IMR-90 (cell line): ENCODE results near the gene ABLIM3. TPM values are rescaled to one million over a fixed set of nuclear protein-coding genes. Genes with fewer than 3 reads are reported as not detected.
A peak's percentile ranks its signal among the peaks of the same experiment; 100 is the strongest.

Experiments used
- ATAC-seq: fragments of 200-7000 bp; cut with Tn5 transposase; 2 replicates; pipeline ENCODE4 v1.9.1; 2020; ENCODE audit warnings: low read depth, mild to moderate bottlenecking, moderate library complexity
- BruUV-seq: library from RNA; stranded (reverse); fragments of 400-500 nt; replicated peaks from 2 replicates; lab custom pipeline; 2021; lab: Mats Ljungman, UMichigan
- CTCF ChIA-PET: fragments of 300-600 bp; formaldehyde crosslinking; extraction: SDS; loops from one replicate; lab custom pipeline; 2021; ENCODE audit warnings: antibody characterized with exemption; lab: Yijun Ruan, JAX
- POLR2A ChIA-PET: fragments of 300-600 bp; sonication (Branson Sonifier 250); formaldehyde crosslinking; loops from one replicate; lab custom pipeline; 2022; ENCODE audit warnings: antibody characterized with exemption; ENCODE audit not compliant: unreplicated experiment; lab: Charles Lee
- DNase-seq: peaks from one replicate; pipeline ENCODE4 v3.0.0; 2013
- H2AFZ ChIP-seq: replicated peaks from 2 replicates; pipeline ENCODE3; 2013; ENCODE audit warnings: low read length, mild to moderate bottlenecking; ENCODE audit not compliant: poor library complexity
- H2AK5ac ChIP-seq: 2 replicates; pipeline ENCODE4 v1.6.1; 2013; ENCODE audit warnings: low read depth, low read length, inconsistent platforms
- H2AK9ac ChIP-seq: replicated peaks from 2 replicates; pipeline ENCODE3; 2013; ENCODE audit warnings: mild to moderate bottlenecking, low read depth, low read length, moderate library complexity; ENCODE audit not compliant: poor library complexity
- H2BK120ac ChIP-seq: 2 replicates; pipeline ENCODE4 v1.6.1; 2013; ENCODE audit warnings: low read depth, low read length, inconsistent platforms
- H2BK15ac ChIP-seq: 3 replicates; pipeline ENCODE4 v1.6.1; 2013; ENCODE audit warnings: low read depth, low read length, inconsistent platforms
- H2BK20ac ChIP-seq: 2 replicates; pipeline ENCODE4 v1.6.1; 2013; ENCODE audit warnings: low read depth, mild to moderate bottlenecking, inconsistent platforms, low read length, moderate library complexity
- H2BK5ac ChIP-seq: 2 replicates; pipeline ENCODE4 v1.6.1; 2013; ENCODE audit warnings: mild to moderate bottlenecking, low read depth, low read length, inconsistent platforms; ENCODE audit not compliant: poor library complexity, severe bottlenecking
- H3K14ac ChIP-seq: replicated peaks from 2 replicates; pipeline ENCODE4 v1.6.1; 2013; ENCODE audit warnings: low read depth, low read length, inconsistent platforms
- H3K18ac ChIP-seq: 2 replicates; pipeline ENCODE4 v1.6.1; 2013; ENCODE audit warnings: low read depth, low read length, control low read depth
- H3K23ac ChIP-seq: 2 replicates; pipeline ENCODE4 v1.6.1; 2013; ENCODE audit warnings: low read depth, low read length, inconsistent platforms
- H3K27ac ChIP-seq: 2 replicates; pipeline ENCODE4 v1.5.1; 2013; ENCODE audit warnings: mild to moderate bottlenecking, control low read depth, low read length; ENCODE audit not compliant: insufficient read depth
- H3K27me3 ChIP-seq: 2 replicates; pipeline ENCODE4 v1.6.1; 2013; ENCODE audit warnings: low read length; ENCODE audit not compliant: control insufficient read depth, insufficient read depth
- H3K36me3 ChIP-seq: 2 replicates; pipeline ENCODE4 v1.6.1; 2013; ENCODE audit warnings: low read length, mixed read lengths; ENCODE audit not compliant: control insufficient read depth, insufficient read depth
- H3K4ac ChIP-seq: 2 replicates; pipeline ENCODE4 v1.6.1; 2013; ENCODE audit warnings: low read depth, low read length, inconsistent platforms
- H3K4me1 ChIP-seq: 2 replicates; pipeline ENCODE4 v1.6.1; 2013; ENCODE audit warnings: low read length, mixed read lengths; ENCODE audit not compliant: control insufficient read depth, insufficient read depth
- H3K4me2 ChIP-seq: 2 replicates; pipeline ENCODE4 v1.6.1; 2013; ENCODE audit warnings: low read depth, mild to moderate bottlenecking, control low read depth, low read length, moderate library complexity
- H3K4me3 ChIP-seq: 2 replicates; pipeline ENCODE4 v1.5.1; 2013; ENCODE audit warnings: low read depth, mild to moderate bottlenecking, control low read depth, low read length, moderate library complexity; ENCODE audit not compliant: insufficient read depth
- H3K56ac ChIP-seq: 2 replicates; pipeline ENCODE4 v1.6.1; 2013; ENCODE audit warnings: low read length, inconsistent platforms; ENCODE audit not compliant: insufficient read depth; ENCODE audit errors: extremely low read depth
- H3K79me1 ChIP-seq, 2 experiments: 2 replicates each; pipeline ENCODE4 v1.6.1; 2013; ENCODE audit warnings: low read length in 2 of 2, inconsistent platforms in 1 of 2, low read depth in 1 of 2
- H3K9ac ChIP-seq: 2 replicates; pipeline ENCODE4 v1.6.1; 2013; ENCODE audit warnings: low read depth, low read length, control low read depth
- H3K9me1 ChIP-seq: 2 replicates; pipeline ENCODE4 v1.6.1; 2013; ENCODE audit warnings: low read length, inconsistent platforms; ENCODE audit not compliant: insufficient read depth
- H3K9me3 ChIP-seq: 2 replicates; pipeline ENCODE4 v1.6.1; 2013; ENCODE audit warnings: low read length; ENCODE audit not compliant: control insufficient read depth, insufficient read depth
- H4K20me1 ChIP-seq: 2 replicates; pipeline ENCODE4 v1.6.1; 2013; ENCODE audit warnings: low read length, inconsistent platforms; ENCODE audit not compliant: insufficient read depth
- H4K5ac ChIP-seq: 2 replicates; pipeline ENCODE4 v1.6.1; 2013; ENCODE audit warnings: mild to moderate bottlenecking, low read depth, low read length, control low read depth
- H4K8ac ChIP-seq, 2 experiments: 2 replicates each; pipeline ENCODE4 v1.6.1; 2013; ENCODE audit warnings: low read depth in 2 of 2, low read length in 2 of 2, control low read depth in 1 of 2, inconsistent platforms in 1 of 2
- H4K91ac ChIP-seq: 2 replicates; pipeline ENCODE4 v1.6.1; 2013; ENCODE audit warnings: low read depth, low read length, inconsistent platforms; ENCODE audit not compliant: insufficient read depth
- BHLHE40 ChIP-seq: fragments of 150-350 bp; IDR thresholded peaks from 2 replicates; pipeline ENCODE4 v1.6.1; 2016; ENCODE audit warnings: mild to moderate bottlenecking, low read depth, low read length
- CHD1 ChIP-seq: IDR thresholded peaks from 2 replicates; pipeline ENCODE4 v1.6.1; 2012; ENCODE audit warnings: low read depth, low read length, improper control_type of control experiment
- ELK1 ChIP-seq: fragments of 150-350 bp; IDR thresholded peaks from 2 replicates; pipeline ENCODE4 v1.6.1; 2016; ENCODE audit warnings: low read depth, mild to moderate bottlenecking, low read length, moderate library complexity, borderline replicate concordance
- MAFK ChIP-seq: IDR thresholded peaks from 2 replicates; pipeline ENCODE4 v1.6.1; 2012; ENCODE audit warnings: low read depth, low read length, improper control_type of control experiment
- MAZ ChIP-seq: IDR thresholded peaks from 2 replicates; pipeline ENCODE4 v1.6.1; 2012; ENCODE audit warnings: low read depth, mild to moderate bottlenecking, low read length, improper control_type of control experiment, moderate library complexity, borderline replicate concordance
- RAD21 ChIP-seq: IDR thresholded peaks from 2 replicates; pipeline ENCODE4 v1.6.1; 2012; ENCODE audit warnings: low read length, improper control_type of control experiment
- RCOR1 ChIP-seq: IDR thresholded peaks from 2 replicates; pipeline ENCODE4 v1.6.1; 2012; ENCODE audit warnings: mild to moderate bottlenecking, low read length, improper control_type of control experiment; ENCODE audit not compliant: insufficient replicate concordance
- SMC3 ChIP-seq: fragments of 150-350 bp; IDR thresholded peaks from 2 replicates; pipeline ENCODE4 v1.6.1; 2016; ENCODE audit warnings: low read depth, mild to moderate bottlenecking, antibody characterized with exemption, low read length, moderate library complexity
- dilution Hi-C: fragments of 300-500 bp; cut with HindIII; formaldehyde crosslinking; loops from one replicate; pipeline ENCODE4 v1.14.3; 2018; ENCODE audit warnings: low sequenced_read_pairs; ENCODE audit not compliant: unreplicated experiment
- in situ Hi-C: fragments of 300-500 bp; cut with MboI; formaldehyde crosslinking; loops from 3 replicates; pipeline ENCODE4 v1.14.3; 2019; ENCODE audit warnings: low sequenced_read_pairs, inconsistent platforms, mixed read lengths
- intact Hi-C: fragments of 100-400 bp; cut with micrococcal nuclease; formaldehyde crosslinking; loops from 2 replicates; pipeline ENCODE4 v1.10.0; 2022
- polyA plus RNA-seq, 3 experiments: library from polyadenylated mRNA; depleted of rRNA; stranded (reverse); fragments of >200 nt; gene quantifications; 2 replicates each; pipeline ENCODE4 v1.2.3, GENCODE V29; 2012; ENCODE audit warnings: low replicate concordance in 1 of 3
- total RNA-seq: library from RNA; depleted of rRNA; stranded (reverse); fragments of >200 nt; gene quantifications from 2 replicates; pipeline ENCODE4 v1.2.3, GENCODE V29; 2012

The ABLIM3 gene
- total and polyA plus RNA-seq, 2 of the 4 experiments (the other 2 are of a cell fraction), result 33.3 to 69.9 TPM

GRCh38 chr5:149166128-149166527 is 24.8 kb downstream of the ABLIM3 start:
- Histone ChIP-seq H3K4me2 (no peak overlapping the region), H3K23ac (peak overlapping the region; percentile 57; the same call in 1 of the 2 replicates), H3K27me3 (no peaks in the 10 kb centered on the region), H4K20me1 (no peaks in the 10 kb centered on the region), H4K5ac (no peak overlapping the region), H4K8ac (no peak overlapping the region), H3K4ac (no peak overlapping the region), H3K27ac (no peak overlapping the region), H2AFZ (no peak overlapping the region), H3K56ac (no peak overlapping the region), H2BK120ac (no peak overlapping the region), H3K4me1 (peaks cover 16% of the 10 kb centered on the region), H4K91ac (no peak overlapping the region), H2BK20ac (no peak overlapping the region), H3K4me3 (no peak overlapping the region), H3K36me3 (peaks cover 3% of the 10 kb centered on the region; the same call in 1 of the 2 replicates), H2AK5ac (no peak overlapping the region), H3K9me3 (no peaks in the 10 kb centered on the region), H3K18ac (no peak overlapping the region), H3K9me1 (peaks cover 33% of the 10 kb centered on the region), H2BK15ac (no peak overlapping the region), H2AK9ac (no peak overlapping the region), H3K79me1 (peaks cover 43 to 83% of the 10 kb centered on the region in 2 experiments), H2BK5ac (peak overlapping the region; percentile 44), H3K9ac (no peak overlapping the region), H3K14ac (no peak overlapping the region)
- in situ Hi-C loops, result loop anchor here (25.0 kb wide), 1 partner anchor 396 kb away; the partner anchor contains the start of gene CSNK1A1
- CTCF ChIA-PET, result interaction anchor here (1.5 to 2.0 kb wide), 2 partner anchors 11 to 57 kb away, joined by 3 to 5 read pairs; no protein-coding TSS in a partner anchor
- POLR2A ChIA-PET, result no interaction called here
- TF ChIP-seq CHD1 (no peak), MAFK (no peak), MAZ (no peak), RCOR1 (no peak), SMC3 (no peak), ELK1 (no peak), BHLHE40 (no peak), RAD21 (no peak)
- ATAC-seq, result peak; percentile 24; the same call in 1 of the 2 replicates
- peak; percentile 82 for DNase-seq
- dilution Hi-C loops, result no loop called here
- no TSS peak for BruUV-seq
- intact Hi-C loops, result no loop called here
